Hepatic stellate cell (primary cell): Measurements from ENCODE around the gene OSGEP.
"Not testable (repeated sequence)": the region's sequence is repeated elsewhere in the genome, so short reads cannot be mapped to it uniquely, and the experiment has no call there.

Experiments used
- DNase-seq: peaks from one replicate; pipeline ENCODE4 v3.0.0; 2011; ENCODE audit warnings: low spot score

The OSGEP gene

DNA sequence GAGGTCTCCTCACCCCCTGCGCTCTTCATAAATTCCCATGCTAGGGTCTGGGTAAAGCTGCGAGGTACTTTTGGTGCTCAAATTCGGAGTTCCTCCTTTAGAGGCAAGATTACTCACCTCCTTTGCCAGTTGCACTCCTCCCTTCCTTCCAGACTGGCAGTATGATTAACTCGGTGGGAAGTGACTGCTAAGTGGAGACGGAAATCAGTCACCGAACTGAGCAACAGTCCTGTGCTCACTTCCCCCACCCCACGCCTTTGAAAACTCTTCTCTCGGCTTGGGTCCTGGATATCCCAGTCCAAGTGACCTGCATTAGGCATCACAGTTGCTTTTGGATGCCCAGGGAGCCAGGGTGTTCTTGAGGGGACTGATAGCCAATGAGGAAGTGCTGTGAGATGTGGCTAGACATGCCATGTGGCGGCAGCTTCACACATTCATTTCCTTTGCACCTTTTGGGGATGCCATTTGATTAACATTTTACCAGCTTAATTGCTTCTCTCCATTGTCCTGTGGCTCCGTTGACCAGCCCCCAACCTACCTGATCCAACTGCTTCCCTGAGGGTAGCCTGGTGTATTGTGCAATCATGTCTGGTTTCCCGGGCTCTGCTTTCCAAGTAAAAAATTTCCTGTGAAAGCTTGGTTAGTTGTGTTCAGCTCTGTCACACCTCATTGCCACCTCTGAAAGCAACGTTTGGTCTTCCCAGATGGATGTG, 15.4 kb upstream of the OSGEP start:
- DNase-seq: peak; percentile 65

DNA sequence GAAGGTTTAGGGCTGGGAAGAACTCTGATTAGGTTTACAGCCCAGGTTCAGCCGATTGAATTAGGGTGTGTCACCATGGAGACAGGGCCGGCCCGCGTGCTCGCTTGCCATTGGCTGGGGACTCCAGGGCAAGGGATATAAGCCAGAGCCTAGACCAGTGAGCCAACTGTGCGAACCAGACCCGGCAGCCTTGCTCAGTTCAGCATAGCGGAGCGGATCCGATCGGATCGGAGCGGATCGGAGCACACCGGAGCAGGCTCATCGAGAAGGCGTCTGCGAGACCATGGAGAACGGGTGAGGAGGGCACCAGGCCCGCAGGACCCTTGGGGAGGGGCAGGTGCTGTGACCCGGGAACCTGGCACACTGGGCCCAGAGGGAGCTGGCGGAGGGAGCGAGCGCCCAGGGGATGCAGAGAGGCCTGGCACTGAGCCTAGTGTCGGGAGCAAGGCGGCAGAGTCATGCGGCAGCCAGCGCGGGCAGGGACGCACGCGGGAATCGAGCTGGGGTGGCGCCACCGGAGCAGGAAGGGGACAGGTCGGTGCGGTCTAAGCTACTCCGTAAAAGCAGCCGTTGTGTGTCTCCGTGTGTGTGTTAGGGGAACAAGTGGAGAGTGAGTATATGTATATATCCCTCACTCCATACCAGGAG, 14.8 kb upstream of the OSGEP start, which contains the start of gene PNP:
Gene PNP (plus strand): TSS at position 165 of the 648 bp plus-strand sequence. CDS start 119 bp downstream, at position 284.
- DNase-seq: peak; percentile 94

DNA sequence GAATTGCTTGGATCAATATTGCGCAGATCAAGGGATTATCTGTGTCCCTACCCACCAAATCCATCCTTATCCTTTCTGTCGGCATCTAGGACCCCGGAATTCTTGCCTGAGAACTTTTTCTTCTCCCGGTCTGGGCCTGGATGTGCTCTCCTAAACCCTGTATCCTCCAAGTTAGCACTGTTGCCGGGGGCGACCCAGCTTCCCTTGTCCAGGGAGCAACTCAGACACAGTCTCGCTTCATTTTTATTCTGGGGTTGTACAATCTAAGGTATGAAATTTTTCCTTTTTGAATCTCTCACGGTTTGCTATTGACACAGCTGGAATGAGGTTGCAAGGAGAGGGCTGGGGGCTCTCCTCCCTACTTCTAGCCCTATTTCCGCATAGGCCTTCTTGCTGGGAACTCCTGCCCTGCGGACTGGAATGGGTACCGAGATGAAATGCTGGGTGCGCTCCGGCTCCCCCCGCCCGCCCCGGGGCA, 14.2 kb upstream of the OSGEP start:
- DNase-seq: peak; percentile 33

GRCh38 chr14:20461225-20462141, 6.9 kb upstream of the OSGEP start, which contains the start of gene PIP4P1:
PIP4P1 (minus strand) TSS chr14:20461434; CDS start chr14:20461325, 109 bp downstream.
- DNase-seq: peak; percentile 94

DNA sequence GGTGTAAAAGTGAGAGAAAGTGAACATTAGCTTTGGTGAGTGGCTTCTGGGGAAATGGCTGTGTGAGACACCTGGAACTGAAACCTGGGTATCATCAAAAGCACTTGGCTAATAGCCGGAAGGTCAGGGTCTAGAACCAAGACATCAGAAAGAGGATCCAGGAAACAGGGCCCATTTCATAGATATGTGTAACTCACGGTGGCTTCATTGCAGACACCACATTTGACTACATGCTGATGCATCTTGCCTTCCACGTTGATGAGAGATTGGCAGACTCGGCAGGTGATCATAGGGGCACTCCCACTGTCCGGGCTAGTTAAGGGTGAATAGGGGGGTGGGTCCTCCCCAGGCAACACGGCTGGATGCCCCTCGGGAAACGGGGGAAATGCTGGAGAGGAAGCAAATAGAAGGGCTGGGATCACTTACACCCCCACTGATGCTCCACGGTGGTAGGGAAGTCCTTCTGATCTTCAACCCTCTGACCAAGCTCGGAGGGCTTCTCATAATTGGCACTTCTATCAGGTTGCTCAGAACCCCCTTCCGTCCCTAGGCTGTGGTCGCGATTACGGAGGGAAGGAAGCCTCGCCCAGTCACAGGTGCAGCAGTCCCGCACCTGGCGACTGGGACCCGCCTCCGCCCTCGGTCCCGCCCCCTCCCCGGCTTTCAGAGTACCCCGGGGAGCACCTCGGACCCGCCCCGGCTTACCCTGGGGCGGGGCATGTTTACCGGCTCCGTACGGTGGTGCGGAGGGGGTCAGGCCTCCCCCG, 6.0 kb upstream of the OSGEP start:
- DNase-seq: no peak

DNA sequence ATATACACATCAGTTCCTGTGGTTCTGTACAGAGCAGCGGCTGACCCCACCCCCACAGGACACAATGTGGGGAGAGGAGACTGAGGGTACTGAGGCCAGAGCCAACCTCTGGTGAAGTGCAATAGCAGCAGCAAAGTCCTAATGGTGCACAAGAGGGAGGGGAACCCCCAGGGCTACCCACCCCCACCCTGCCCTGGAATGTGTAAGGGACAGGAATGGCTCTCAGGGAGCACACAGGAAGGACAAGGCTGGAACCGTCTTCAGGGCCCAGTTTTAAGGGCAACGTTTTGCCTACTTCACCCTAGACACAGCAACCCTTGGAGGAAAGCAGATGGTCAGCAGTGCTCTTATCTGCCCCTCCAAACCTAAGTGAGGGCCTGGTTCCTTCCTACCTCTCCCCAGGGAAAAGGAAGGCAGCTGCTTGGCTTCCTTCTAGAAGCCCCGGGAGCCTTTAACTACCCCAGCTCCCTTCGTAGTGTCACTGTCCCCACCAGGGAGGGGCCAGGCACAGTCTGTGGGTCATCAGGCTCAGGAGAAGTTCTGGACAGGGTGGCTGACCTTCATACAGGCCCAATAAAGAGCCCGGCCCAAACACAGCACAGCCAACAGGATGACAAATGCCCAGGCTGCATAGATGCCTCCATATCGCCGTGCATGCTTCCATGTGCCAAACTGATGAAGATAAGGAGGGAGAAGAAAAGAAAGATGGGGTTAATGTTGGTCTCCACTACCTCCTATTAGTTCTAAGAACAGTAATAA, 3.6 kb upstream of the OSGEP start:
- DNase-seq: no peak

- DNase-seq: no peak
Measured at GRCh38 chr14:20456971-20457370, 2.4 kb upstream of the OSGEP start.

- peak; percentile 81 for DNase-seq
Measured at GRCh38 chr14:20455355-20456300, 1.0 kb upstream of the OSGEP start.

GRCh38 chr14:20452831-20453230, 1.8 kb downstream of the OSGEP start:
- DNase-seq: not testable (repeated sequence)

DNA sequence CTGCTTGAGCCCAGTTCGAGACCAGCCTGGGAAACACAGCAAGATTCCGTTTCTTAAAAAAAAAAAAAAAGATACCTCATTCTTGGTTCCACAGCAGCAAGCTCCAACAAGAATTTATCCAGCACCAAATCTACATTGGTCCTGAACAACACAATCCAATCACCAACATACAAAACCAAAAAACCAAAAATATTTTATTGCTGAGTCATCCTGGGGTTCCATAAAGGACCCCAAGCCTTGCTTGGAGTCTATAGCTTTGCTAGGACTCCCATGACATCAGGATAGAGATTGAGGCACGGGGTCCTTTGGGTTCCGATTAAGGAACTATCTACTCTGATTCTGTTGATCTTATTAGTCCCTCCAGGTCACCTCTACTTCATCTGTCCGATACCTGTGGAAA, 7.7 kb downstream of the OSGEP start:
- no peak for DNase-seq

- DNase-seq: not testable (repeated sequence)
Measured at GRCh38 chr14:20443650-20444049, 11.0 kb downstream of the OSGEP start.

- no peak for DNase-seq
Measured at GRCh38 chr14:20441461-20441860, 13.2 kb downstream of the OSGEP start.

DNA sequence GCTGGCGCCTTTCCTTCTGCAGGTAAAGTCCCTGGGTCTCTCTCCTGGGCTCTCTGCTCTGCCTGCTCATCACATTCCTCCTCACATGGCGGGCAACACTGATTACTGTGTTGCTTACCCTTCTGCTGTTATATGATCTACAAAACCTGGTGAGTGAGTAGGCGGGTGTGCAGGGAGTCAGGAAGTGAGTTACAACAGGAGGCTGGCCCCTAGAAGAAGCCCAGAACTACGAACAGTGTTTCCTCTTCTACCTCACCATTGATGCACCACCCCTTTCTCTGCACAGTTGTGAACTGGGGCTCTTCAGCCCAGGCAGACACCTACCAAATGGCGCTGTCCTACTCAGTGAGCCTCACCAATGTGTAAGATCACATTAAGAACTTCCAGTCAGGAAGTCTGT, 13.7 kb downstream of the OSGEP start:
- no peak for DNase-seq

GRCh38 chr14:20440465-20440864, 14.1 kb downstream of the OSGEP start:
- no peak for DNase-seq

GRCh38 chr14:20438664-20439063, 15.9 kb downstream of the OSGEP start:
- DNase-seq: no peak

- no peak for DNase-seq
Measured at GRCh38 chr14:20436363-20436755, 18.3 kb downstream of the OSGEP start.

DNA sequence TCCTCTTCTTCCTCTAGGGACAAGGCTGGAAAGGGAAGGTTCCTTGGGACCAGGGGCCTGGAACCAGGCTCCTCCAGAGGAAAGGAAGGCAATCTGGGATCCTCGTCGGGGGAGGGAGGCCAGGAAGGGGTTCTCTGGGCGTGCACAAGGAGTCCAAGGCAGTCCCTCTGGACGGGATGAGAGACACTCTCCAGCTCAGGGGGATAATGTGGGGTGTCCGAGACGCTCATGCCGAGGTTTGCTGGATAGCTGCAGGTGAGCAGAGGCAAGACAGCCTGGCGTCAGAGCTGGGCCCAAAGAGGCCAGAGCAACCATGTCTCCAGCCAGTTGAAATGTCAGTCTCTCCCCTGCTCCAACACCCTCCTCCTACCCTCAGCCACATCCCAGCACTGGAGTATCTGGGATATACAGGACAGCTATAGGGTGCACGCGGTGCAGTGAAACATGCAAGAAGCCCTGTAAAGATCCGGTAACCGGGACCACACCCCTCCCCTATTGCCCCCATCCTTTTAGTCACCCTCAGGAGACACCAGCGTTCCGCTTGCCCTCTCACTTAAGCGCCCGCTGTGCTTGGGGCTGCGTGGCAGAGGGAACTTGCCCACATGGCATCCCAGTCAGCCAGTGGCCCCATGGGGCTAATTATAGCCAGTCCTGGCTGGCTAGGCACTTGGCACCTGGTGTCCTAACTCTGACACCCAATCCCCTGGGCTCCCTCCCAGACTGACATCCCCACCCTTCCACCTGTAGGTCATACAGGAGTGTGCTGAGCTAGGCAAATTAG, 18.8 kb downstream of the OSGEP start, which contains the start of gene KLHL33:
Gene KLHL33 (minus strand): TSS at position 585 of the 781 bp plus-strand sequence. CDS start 355 bp downstream, at position 230.
- DNase-seq: no peak

DNA sequence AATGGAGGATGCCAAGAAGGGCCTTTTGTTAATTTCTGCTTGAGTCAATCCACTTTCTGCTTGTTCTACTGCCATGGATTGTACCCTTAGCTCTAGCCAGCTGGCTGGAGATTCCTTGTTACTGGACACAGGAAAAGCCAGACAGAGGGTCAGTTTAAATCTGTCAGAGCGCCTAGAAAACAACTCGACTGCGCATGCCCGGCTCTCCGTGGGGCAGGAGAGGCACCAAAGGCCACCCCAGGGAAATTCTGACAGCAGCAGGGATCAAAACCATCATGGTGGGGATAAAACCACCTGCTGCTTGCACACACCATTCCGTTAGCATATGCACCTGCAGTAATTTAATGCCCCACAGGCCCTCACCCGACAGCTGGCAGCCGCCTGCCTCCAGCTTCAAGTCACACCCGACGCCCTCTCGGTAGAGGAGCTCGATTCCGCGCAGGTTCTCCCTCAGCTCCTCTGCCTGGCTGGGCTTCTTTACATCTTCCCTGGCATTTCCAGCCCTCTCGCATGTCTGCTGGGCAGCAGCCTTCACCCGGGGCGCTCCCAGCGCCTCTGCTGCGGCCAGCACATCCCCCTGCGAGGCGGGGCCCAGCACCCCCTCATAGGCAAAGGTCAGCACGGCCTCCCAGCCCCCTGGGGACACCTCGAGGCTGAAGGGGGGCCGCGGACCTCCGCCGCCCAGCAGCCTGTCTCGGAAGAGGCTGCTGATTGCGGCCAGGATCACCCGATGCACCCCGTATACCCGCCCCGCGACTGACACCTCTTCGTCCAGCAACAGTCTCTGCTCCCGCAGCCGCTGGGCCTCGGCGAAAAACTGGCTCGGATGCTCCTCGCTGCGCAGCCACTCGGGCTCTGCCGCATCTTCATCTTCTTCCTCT, 19.7 kb downstream of the OSGEP start:
- DNase-seq: no peak
